Natural killer cell (primary cell): ENCODE measurements around the gene CDH16. TPM values are rescaled to one million over a fixed set of nuclear protein-coding genes. Genes with fewer than 3 reads are reported as not detected.

Experiments used
- ATAC-seq, 3 donors: fragments of 150-1000 bp in 2 of 3; fragments of 200-7000 bp in 1 of 3; cut with Tn5 transposase; 1 replicate in 1 of 3; 2 replicates in 2 of 3; pipeline ENCODE4 v1.10.0; 2021; ENCODE audit warnings: mild to moderate bottlenecking in 2 of 3, moderate library complexity in 2 of 3
- DNase-seq, 2 donors: peaks; one replicate each; pipeline versions ENCODE4 v3.0.0 to v3.0.0-alpha.2; 2013 to 2021; ENCODE audit warnings: mixed read lengths in 1 of 2
- H3K27ac ChIP-seq: one replicate; pipeline ENCODE4 v1.5.1; 2013; ENCODE audit warnings: mild to moderate bottlenecking, low read length
- H3K27me3 ChIP-seq: one replicate; pipeline ENCODE4 v1.6.1; 2013; ENCODE audit warnings: low read length; ENCODE audit not compliant: control insufficient read depth, insufficient read depth
- H3K36me3 ChIP-seq: one replicate; pipeline ENCODE4 v1.6.1; 2013; ENCODE audit warnings: low read length; ENCODE audit not compliant: control insufficient read depth, insufficient read depth
- H3K4me1 ChIP-seq: one replicate; pipeline ENCODE4 v1.6.1; 2013; ENCODE audit warnings: low read length; ENCODE audit not compliant: control insufficient read depth, insufficient read depth
- H3K4me3 ChIP-seq: one replicate; pipeline ENCODE4 v1.5.1; 2013; ENCODE audit warnings: low read length
- H3K9me3 ChIP-seq: one replicate; pipeline ENCODE4 v1.6.1; 2013; ENCODE audit warnings: low read length; ENCODE audit not compliant: control insufficient read depth, insufficient read depth
- H3K27ac Mint-ChIP-seq, 2 donors: one replicate each; pipeline ENCODE4 v1.8.0; 2022; ENCODE audit warnings: mild to moderate bottlenecking in 2 of 2, mixed read lengths in 2 of 2, moderate library complexity in 1 of 2
- H3K27me3 Mint-ChIP-seq, 2 donors: one replicate each; pipeline ENCODE4 v1.8.0; 2022; ENCODE audit warnings: low read depth in 2 of 2, mixed read lengths in 2 of 2
- H3K36me3 Mint-ChIP-seq: one replicate; pipeline ENCODE4 v1.8.0; 2022; ENCODE audit warnings: mixed read lengths
- H3K4me1 Mint-ChIP-seq, 2 donors: one replicate each; pipeline ENCODE4 v1.8.0; 2022; ENCODE audit warnings: mixed read lengths in 2 of 2
- H3K4me3 Mint-ChIP-seq: one replicate; pipeline ENCODE4 v1.8.0; 2022; ENCODE audit warnings: mild to moderate bottlenecking, moderate library complexity, mixed read lengths
- H3K9me3 Mint-ChIP-seq, 2 donors: one replicate each; pipeline ENCODE4 v1.8.0; 2022; ENCODE audit warnings: mixed read lengths in 2 of 2
- CTCF ChIP-seq: fragments of 200-600 bp; IDR thresholded peaks from one replicate; pipeline ENCODE4 v1.8.0; 2022; ENCODE audit warnings: antibody characterized with exemption
- whole genome bisulfite sequencing: methylation state at CpG from one replicate; pipeline ENCODE4 v1.1.7; 2013; ENCODE audit warnings: missing lambda C conversion rate; ENCODE audit not compliant: insufficient coverage; 5-methylcytosine and 5-hydroxymethylcytosine counted together
- intact Hi-C: fragments of 100-400 bp; cut with micrococcal nuclease; formaldehyde crosslinking; loops from one replicate; pipeline ENCODE4 v1.14.2; 2022
- total RNA-seq, 4 donors: library from RNA; stranded (reverse); fragments of 120-200 nt in 1 of 4; gene quantifications; one replicate each; pipeline versions ENCODE4 v1.2.3 to v1.2.4, GENCODE V29; 2013 to 2022

The CDH16 gene
- total RNA-seq, 3 donors from 2014 or later (not counting 1 experiment from before 2014, with no cell fraction given) = not detected

- H3K36me3 ChIP-seq = peaks cover 12% of the 10 kb centered on the region
- H3K27ac ChIP-seq = no peak overlapping the region
- no peaks in the 10 kb centered on the region for H3K9me3 ChIP-seq
- DNase-seq (no peak), ATAC-seq (no peak)
- Mint-ChIP-seq H3K27me3 (no peaks in the 10 kb centered on the region), H3K36me3 (no peaks in the 10 kb centered on the region), H3K4me3 (no peak overlapping the region), H3K27ac (no peak overlapping the region), H3K4me1 (peaks cover 10 to 41% of the 10 kb centered on the region in 2 donors), H3K9me3 (no peaks in the 10 kb centered on the region)
- no peaks in the 10 kb centered on the region for H3K27me3 ChIP-seq
- intact Hi-C loops = no loop called here
- H3K4me1 ChIP-seq = peaks cover 2% of the 10 kb centered on the region
- TF ChIP-seq CTCF = no peak
- H3K4me3 ChIP-seq = no peak overlapping the region
- WGBS = 100% methylated on average over 4 of the region's 4 CpGs
These were observed 27.3 kb downstream of the CDH16 start for GRCh38 chr16:66891360-66891759.

- H3K4me3 Mint-ChIP-seq = no peak overlapping the region
- H3K27ac ChIP-seq = no peak overlapping the region
- no peak overlapping the region for H3K4me3 ChIP-seq
- WGBS = 85% methylated on average over 1 of the region's 2 CpGs
- ATAC-seq = no peak
- no peak overlapping the region for H3K27ac Mint-ChIP-seq
- no peaks in the 10 kb centered on the region for H3K36me3 Mint-ChIP-seq
- H3K27me3 Mint-ChIP-seq = no peaks in the 10 kb centered on the region
- no peaks in the 10 kb centered on the region for H3K27me3 ChIP-seq
- intact Hi-C loops = no loop called here
- no peaks in the 10 kb centered on the region for H3K9me3 ChIP-seq
- no peaks in the 10 kb centered on the region for H3K9me3 Mint-ChIP-seq
- DNase-seq = no peak
- peaks cover 10 to 38% of the 10 kb centered on the region in 2 donors for H3K4me1 Mint-ChIP-seq
- no peak for TF ChIP-seq CTCF
- H3K36me3 ChIP-seq = peaks cover 17% of the 10 kb centered on the region
- peaks cover 2% of the 10 kb centered on the region for H3K4me1 ChIP-seq
These were observed 27.9 kb downstream of the CDH16 start for GRCh38 chr16:66890799-66891198.

GRCh38 chr16:66889622-66890021 is 29.1 kb downstream of the CDH16 start:
- H3K9me3 ChIP-seq = no peaks in the 10 kb centered on the region
- intact Hi-C loops = no loop called here
- no peak overlapping the region for H3K27ac ChIP-seq
- no peak overlapping the region for H3K4me3 Mint-ChIP-seq
- H3K36me3 Mint-ChIP-seq = no peaks in the 10 kb centered on the region
- H3K4me1 Mint-ChIP-seq = peaks cover 10 to 36% of the 10 kb centered on the region in 2 donors
- peak overlapping the region in 1 of 2 donors; percentile 18 for H3K27ac Mint-ChIP-seq
- H3K27me3 Mint-ChIP-seq = no peaks in the 10 kb centered on the region
- no peak for TF ChIP-seq CTCF
- WGBS = 72% methylated on average over 2 of the region's 4 CpGs
- peaks cover 29% of the 10 kb centered on the region for H3K36me3 ChIP-seq
- H3K9me3 Mint-ChIP-seq = no peaks in the 10 kb centered on the region
- ATAC-seq (no peak), DNase-seq (no peak)
- H3K27me3 ChIP-seq = no peaks in the 10 kb centered on the region
- H3K4me3 ChIP-seq = no peak overlapping the region
- no peaks in the 10 kb centered on the region for H3K4me1 ChIP-seq
